Activated gamma-delta T cell treated with anti-CD3 and anti-CD28 coated beads, Interleukin-2, amount 50 U/mL, for 16 hours (primary cell): Measurements from ENCODE around the gene PIK3R5.
"Not testable (repeated sequence)": the region's sequence is repeated elsewhere in the genome, so short reads cannot be mapped to it uniquely, and the experiment has no call there.

Experiments
- DNase-seq: peaks from one replicate; pipeline ENCODE4 v3.0.0-alpha.2; 2020; ENCODE audit warnings: low read depth

PIK3R5 gene

GRCh38 chr17:8859027-8859803 lies 106.3 kb downstream of the PIK3R5 start:
- no peak for DNase-seq

- no peak for DNase-seq
These were observed 107.6 kb downstream of the PIK3R5 start for GRCh38 chr17:8857919-8858318.

DNA sequence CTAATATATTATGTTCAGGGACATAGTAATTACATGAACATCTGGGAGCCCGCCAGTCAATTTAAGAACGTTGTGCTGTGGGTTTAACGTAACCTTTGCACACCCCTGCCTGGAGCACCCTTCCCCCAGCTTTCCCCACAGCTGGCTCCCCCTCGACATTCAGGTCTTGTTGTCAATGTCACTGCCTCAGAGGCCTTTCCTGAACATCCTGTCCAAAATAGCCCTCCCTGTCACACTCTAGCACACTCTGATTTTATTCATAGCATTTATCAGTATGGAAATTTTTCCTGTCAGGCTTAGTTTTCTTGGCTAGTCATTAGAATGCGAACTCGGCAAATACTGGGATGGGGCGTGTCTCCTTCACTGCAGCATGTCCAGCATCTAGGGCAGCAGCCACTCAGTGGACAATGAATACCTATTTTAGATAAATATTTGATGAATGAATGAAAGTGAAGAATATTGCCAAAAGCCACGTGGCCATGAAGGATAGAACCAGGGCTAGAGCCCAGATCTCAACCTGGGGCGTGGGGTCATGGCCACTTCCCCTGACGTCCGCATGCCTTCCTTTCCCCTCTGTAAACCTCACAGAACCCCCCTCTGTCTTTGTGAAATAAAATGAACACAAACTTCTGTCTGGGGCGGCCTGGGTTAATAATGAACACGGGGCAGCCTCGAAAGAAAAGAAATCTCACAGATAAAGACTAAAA lies 108.5 kb downstream of the PIK3R5 start:
- no peak for DNase-seq

DNA sequence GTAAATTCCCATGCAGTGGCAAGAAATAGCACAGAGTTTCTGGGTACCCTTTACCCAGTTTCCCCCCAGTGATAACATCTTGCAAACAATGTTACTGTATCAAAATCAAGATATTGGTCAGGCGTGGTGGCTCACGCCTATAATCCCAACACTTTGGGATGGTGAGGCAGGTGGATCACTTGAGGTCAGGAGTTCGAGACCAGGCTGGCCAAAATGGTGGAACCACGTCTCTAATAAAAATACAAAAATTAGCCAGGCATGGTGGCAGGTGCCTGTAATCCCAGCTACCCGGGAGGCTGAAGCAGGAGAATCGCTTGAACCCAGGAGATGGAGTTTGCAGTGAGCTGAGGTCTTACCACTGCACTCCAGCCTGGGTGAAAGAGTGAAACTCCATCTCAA lies 109.3 kb downstream of the PIK3R5 start:
- DNase-seq, result not testable (repeated sequence)

- DNase-seq, result no peak
These were observed 109.9 kb downstream of the PIK3R5 start for GRCh38 chr17:8855477-8856204.

DNA sequence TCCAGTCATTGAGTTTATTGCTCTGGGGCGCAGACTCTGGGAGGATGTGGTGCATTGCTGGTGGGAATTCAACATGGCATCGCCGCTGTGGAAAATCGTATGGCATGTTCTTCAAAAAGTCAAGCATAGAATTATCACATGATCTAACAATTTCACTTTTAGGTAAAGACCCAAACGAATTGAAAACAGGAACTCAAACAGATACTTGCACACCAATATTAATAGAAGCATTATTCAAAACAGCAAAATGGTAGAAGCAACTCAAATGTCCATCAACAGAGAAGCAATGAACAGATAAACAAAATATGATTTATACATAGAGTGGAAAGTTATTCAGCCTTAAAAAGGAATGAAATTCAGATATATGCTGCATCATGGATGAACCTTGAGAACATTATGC lies 113.9 kb downstream of the PIK3R5 start:
- no peak for DNase-seq

GRCh38 chr17:8849311-8850041 lies 116.0 kb downstream of the PIK3R5 start:
- no peak for DNase-seq

DNA sequence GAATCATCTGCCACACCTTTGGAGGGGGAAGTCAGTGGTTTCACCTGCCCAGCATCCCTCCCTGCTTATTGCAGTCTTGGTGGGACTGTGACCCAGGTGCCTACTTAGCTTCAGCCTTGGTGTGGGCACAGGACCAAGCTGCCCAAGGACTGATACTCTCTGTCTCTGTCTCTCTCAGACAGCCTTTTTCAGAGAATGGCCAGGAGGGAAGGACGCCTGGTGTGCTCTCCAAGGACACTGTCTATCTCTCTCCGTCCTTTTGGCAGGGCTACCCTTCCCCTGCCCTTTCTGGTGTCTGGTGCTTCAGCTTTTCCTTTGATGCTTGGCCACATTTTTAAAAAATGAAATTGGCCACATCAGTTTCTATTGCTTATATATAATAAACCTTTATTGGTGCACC lies 117.6 kb downstream of the PIK3R5 start:
- no peak for DNase-seq

DNA sequence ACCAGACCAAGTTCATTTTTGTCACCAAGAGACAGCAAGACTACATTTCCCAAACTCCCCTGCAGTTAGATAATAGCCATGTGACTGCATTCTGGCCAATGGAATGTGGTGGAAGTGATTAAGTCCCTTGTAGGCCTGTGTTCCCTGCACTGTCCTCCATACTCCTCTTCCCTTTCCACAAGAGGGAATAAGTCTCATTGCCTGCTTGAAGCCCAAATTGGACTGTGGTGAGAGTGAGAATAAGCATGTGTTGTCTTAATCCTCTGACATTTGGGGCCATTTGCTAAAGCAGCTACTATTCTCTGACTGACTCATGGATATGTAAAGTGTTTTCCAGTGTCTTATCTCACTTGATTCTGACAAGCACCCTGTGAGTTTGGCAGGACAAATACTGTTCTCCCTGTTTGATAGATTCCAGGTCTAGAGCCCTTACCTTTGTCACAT lies 118.7 kb downstream of the PIK3R5 start:
- no peak for DNase-seq

GRCh38 chr17:8844229-8845218 lies 121.0 kb downstream of the PIK3R5 start:
- DNase-seq, result no peak

DNA sequence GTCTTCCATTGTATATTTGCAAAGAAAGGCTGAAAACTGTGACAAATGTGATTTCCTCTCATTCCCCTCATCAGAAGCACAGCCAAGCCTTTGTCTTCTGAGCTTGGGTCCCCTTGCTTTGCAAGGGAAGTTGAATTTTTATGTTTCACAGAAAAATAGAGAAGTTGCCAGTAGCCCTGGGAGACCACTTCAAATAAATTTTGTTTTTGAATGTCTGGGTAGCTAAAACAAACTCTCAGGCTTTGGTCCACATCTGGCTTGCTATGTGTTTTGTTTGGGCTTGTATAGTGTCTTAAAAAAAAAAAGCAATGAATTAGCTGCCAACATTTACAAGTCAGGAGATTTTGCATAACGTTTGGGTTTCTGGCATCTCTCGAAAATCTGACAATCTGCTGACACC lies 122.2 kb downstream of the PIK3R5 start:
- DNase-seq, result no peak

DNA sequence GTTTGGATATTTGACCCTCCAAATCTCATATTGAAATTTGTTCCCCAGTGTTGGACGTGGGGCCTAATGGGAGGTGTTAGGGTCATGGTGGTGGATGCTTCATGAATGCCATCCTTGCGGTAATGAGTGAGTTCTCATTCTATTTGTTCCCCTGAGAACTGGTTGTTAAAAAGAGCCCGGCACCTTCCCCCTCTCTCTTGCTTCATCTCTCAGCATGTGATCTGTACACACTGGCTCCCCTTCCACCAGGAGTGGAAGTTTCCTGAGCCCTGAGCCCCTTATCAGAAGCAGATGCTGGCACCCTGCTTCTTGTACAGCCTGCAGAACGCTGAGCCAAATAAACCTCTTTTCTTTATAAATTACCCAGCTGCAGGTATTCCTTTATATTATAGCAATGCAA lies 123.7 kb downstream of the PIK3R5 start:
- DNase-seq, result no peak

GRCh38 chr17:8839410-8839935 lies 126.0 kb downstream of the PIK3R5 start:
- DNase-seq, result no peak

- no peak for DNase-seq
These were observed 126.9 kb downstream of the PIK3R5 start for GRCh38 chr17:8838551-8839095.

- DNase-seq, result no peak
These were observed 127.9 kb downstream of the PIK3R5 start for GRCh38 chr17:8837563-8838075.

DNA sequence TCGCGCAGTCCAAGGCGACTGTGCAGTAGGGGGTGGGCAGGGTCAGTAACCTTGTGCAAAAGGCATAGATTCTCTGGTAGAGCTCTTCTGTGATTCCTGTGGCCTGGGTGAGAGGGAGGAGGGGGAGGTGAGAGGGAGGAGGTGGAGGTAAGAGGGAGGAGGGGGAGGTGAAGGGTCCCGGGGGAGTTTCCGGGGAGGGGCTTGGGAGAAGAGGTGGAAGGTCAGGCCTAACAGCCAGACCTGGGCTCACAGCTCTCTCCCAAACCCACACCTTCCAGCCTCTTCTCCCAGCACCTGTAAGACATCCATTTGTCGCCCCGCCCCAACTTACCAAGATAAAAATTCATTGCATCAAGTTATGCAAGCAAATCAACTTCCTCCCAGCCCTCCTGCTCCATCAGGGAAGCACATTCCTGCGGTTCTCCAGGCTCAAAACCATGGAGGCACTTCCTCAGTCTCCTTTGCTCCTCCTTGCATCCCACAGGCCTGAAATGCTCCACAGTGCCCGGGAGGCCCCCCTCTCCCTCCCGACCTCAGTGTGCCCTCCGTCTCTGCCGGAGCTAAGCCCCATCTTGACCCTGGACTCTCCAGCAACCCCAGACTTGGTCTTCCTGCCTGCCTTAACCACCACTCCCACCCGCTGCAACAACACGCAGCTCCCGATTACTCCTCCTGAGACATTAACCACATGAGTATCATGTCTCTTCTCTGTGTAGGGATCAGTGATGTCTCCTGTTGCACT lies 128.5 kb downstream of the PIK3R5 start:
- no peak for DNase-seq

DNA sequence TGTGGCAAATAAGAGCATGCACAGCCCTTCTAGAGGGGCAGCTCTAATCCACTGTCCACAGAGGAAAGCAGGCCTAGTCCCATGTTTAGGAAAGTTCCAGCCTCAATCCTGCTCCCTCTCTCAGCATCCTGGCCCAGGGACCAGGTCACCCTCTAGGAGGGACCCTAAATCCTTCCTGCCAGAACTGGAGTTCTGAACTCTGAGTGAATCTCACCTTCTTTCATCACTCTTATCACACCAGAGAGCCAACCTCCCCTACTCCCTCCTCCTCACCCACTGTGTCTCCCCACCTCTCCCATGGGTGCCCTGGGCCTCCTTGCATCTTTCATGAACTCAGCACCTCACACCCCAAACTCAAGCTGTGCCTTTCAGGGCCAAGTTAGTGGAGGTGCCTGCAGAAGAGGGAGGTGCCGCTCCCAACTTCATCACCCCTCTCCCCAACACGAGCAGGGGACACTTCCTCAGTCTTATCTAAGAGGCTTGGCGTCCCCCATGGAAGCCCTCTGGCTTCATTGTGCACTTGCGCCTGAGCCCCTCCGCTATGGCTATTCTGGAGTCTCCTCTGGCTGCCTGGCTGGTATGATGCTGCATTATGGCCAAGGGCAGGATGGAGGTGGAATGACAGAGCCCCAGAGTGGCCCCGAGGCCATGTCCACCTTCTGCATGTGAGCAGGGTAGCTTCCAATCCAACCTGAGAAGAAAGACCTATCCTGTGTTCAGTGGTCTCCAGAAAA lies 129.7 kb downstream of the PIK3R5 start:
- DNase-seq, result no peak

DNA sequence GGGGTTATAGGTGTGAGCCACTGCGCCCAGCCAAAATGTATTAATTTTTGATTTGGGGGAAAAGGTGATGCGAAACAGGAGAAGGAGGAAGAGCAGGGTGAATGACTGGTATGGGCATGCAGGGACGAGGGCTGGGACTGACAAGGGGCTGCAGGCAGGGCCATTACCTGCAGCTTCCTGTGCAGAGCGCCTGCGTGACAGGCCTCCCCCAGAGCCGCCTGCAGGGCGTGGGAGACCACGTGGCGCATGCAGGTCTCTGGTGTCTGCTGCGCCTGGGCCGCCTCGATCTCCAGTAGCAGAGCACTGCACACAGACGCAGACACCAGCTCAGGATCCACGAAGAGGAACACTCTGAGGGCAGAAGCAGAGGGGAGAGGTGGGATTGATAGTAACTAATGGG lies 130.4 kb downstream of the PIK3R5 start:
- DNase-seq, result no peak
